NCI-H69 (cell line): Measurements from ENCODE around the gene ST7.
A peak's percentile ranks its signal among the peaks of the same experiment; 100 is the strongest.
"Not testable (repeated sequence)": the region's sequence is repeated elsewhere in the genome, so short reads cannot be mapped to it uniquely, and the experiment has no call there.

ENCODE experiments used
- DNase-seq: peaks from one replicate; lab custom pipeline; 2025; lab: John Stamatoyannopoulos, UW

ST7 gene

GRCh38 chr7:117096942-117097341, 143.6 kb downstream of the ST7 start:
- no peak for DNase-seq

- peak; percentile 38 for DNase-seq
These were observed 144.6 kb downstream of the ST7 start for GRCh38 chr7:117097860-117098259.

DNA sequence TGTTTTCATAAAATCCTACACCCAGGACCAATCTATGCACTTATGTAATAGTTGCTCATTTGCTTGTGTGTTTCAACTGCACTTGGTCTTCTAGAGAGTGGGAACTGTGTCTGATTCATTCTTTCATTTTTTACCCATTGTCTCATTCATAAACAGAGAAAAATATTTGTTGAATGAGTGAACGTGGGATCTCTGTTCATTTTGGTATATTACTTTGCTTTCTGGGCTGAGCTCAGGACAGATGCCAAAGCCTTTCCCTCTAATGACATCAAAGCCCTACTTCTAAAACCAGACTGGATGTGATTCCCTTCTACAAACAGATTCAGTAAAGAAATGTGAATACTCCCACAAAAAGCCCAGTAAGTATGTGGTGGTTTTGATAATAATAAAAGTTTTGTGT, 145.2 kb downstream of the ST7 start:
- no peak for DNase-seq

- DNase-seq = no peak
These were observed 147.7 kb downstream of the ST7 start for GRCh38 chr7:117101026-117101425.

GRCh38 chr7:117110480-117111315, 157.4 kb downstream of the ST7 start:
- DNase-seq = peak; percentile 80

DNA sequence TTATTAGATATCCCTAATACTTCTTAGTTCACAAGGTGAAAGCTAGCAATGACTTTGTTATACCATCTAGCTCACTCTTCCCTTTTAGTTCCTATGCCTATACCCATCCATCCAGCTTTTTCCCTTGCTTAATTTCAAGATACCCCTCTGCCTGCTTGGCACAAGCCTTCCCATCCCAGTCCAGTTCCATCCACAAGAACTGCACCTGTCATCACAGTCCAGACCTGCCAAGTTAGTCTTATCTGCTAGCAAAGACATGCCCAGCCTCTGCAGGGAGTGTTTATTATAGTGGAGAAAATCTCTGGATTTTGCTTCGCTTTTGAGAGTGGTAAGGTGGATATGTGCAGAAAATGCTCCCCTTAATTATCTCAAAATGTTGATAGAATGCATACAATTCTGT, 158.2 kb downstream of the ST7 start:
- peak; percentile 38 for DNase-seq

DNA sequence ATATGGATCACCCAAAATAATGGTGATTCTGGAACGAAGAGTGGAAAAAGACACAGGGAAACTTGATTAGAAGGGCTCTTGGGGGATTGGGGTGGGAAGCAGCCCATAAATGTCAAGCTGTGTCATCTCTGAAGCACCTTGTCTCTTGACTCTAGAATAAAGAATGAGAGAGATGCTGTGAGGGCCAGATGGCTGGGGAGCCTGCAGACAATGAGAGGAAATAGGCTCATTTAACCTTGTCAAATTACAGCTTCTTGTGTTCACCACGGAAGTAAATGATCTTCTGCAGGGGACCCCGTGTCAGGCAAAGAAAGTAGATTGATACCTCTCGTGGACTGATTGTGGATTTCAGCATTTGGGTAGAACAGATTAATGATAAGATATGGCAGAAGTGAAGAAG, 159.3 kb downstream of the ST7 start:
- DNase-seq = peak; percentile 93

- peak; percentile 76 for DNase-seq
These were observed 160.6 kb downstream of the ST7 start for GRCh38 chr7:117113871-117114270.

- DNase-seq = no peak
These were observed 161.0 kb downstream of the ST7 start for GRCh38 chr7:117114272-117114671.

- DNase-seq = peak; percentile 32
These were observed 162.9 kb downstream of the ST7 start for GRCh38 chr7:117116211-117116610.

- peak; percentile 19 for DNase-seq
These were observed 163.9 kb downstream of the ST7 start for GRCh38 chr7:117117172-117117571.

GRCh38 chr7:117118579-117119180, 165.4 kb downstream of the ST7 start:
- DNase-seq = peak; percentile 81

- DNase-seq = peak; percentile 91
These were observed 166.1 kb downstream of the ST7 start for GRCh38 chr7:117119192-117119924.

GRCh38 chr7:117120321-117120720, 167.0 kb downstream of the ST7 start:
- DNase-seq = not testable (repeated sequence)

DNA sequence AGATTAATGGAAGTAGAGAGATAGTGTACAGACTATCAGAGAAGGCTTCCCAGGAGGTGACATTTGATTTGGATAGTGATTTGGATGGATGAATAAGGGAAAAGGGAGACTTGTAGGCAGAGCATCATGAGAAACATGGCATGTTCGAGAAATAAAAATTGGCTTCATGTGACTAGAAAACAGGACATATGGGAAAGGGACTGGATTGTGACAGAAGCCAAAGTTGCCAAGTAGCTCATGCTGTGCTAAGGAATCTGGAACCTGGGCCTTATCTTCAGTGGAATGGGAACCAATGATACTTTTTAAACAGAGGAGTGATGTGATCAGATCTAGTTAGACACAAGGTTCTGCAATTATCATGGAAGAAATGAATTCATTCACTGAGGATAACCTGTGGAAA, 168.7 kb downstream of the ST7 start:
- not testable (repeated sequence) for DNase-seq

DNA sequence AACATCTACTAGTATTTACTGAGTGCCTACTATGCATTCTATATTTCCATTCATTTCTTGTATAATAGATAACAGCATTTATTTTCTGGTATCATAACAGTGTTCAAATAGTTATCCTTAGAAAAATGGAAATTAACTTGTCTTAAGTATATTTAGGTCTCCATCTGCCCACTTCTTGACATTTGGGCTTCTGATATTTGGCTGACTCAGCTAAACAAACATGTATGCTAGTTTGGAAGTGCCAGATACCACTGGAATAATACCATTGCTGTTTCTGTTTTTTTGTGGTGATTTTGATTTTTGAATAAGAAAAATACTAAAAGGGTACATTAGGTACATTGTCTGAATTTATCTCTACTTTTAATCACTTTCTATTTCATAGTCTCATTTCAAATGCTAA, 169.2 kb downstream of the ST7 start:
- peak; percentile 24 for DNase-seq

- DNase-seq = peak; percentile 86
These were observed 170.1 kb downstream of the ST7 start for GRCh38 chr7:117123311-117123926.

GRCh38 chr7:117124591-117125220, 171.4 kb downstream of the ST7 start:
- peak; percentile 96 for DNase-seq

DNA sequence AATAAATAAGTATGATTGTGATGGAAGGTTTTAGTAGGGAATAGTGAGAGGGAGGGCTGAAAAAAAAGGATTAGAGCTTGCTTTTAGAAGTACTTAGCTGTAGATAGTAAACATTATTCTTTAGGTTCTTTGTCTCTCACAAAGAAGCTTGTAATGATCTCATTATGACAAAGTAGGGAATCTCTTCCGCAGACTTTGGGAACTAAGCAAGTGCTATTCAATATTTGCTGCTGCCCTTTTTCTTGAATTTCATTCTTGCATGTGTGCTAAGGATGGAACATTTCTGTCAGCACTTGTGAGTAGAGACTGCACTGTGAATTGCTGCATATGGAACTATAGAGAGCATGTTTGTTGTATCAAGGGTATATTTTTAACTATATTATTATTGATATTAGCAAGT, 173.4 kb downstream of the ST7 start:
- DNase-seq = peak; percentile 69

GRCh38 chr7:117127585-117128168, 174.4 kb downstream of the ST7 start:
- peak; percentile 82 for DNase-seq

DNA sequence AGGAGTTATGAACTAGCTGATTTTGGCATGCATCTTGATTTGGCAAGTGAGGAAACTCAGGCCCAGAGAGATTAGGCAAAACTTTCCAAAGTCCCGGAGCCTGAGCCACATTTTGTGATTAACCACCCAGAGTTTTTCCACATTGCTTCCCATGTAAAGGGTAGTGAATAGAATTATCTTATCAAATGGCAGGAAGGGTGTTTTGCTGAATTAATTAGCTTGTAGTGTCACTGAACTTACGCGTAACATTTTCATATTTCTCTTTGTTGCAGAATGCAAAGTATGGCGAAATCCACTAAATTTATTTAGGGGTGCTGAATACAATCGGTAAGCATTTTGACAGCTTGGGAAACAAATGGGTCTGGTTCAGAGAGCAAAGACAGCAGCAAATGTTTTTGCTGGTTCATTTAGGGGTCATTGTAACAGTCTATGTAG, 176.2 kb downstream of the ST7 start:
- no peak for DNase-seq
